NCI-H82 treated with DMSO at 0.1 percent for 48 hours (cell line): ENCODE results near the gene SGCG.

Experiments
- DNase-seq: peaks from one replicate; lab custom pipeline; 2025; ENCODE audit not compliant: unreplicated experiment; lab: John Stamatoyannopoulos, UW

SGCG gene

GRCh38 chr13:23323946-23324709 is 143.3 kb downstream of the SGCG start:
- DNase-seq = no peak

- no peak for DNase-seq
Observed at GRCh38 chr13:23325191-23325590, 144.4 kb downstream of the SGCG start.

- no peak for DNase-seq
Observed at GRCh38 chr13:23330356-23330755, 149.6 kb downstream of the SGCG start.

GRCh38 chr13:23339225-23339624 is 158.4 kb downstream of the SGCG start:
- no peak for DNase-seq

- no peak for DNase-seq
Observed at GRCh38 chr13:23344931-23345595, 164.3 kb downstream of the SGCG start.

- DNase-seq = no peak
Observed at GRCh38 chr13:23347601-23348000, 166.8 kb downstream of the SGCG start.

GRCh38 chr13:23348262-23349127 is 167.7 kb downstream of the SGCG start:
- no peak for DNase-seq

GRCh38 chr13:23349161-23349897 is 168.6 kb downstream of the SGCG start:
- DNase-seq = no peak

- no peak for DNase-seq
Observed at GRCh38 chr13:23350009-23350408, 169.2 kb downstream of the SGCG start.

- DNase-seq = no peak
Observed at GRCh38 chr13:23352161-23352560, 171.4 kb downstream of the SGCG start.

GRCh38 chr13:23354520-23354919 is 173.7 kb downstream of the SGCG start:
- DNase-seq = no peak

GRCh38 chr13:23356368-23356767 is 175.6 kb downstream of the SGCG start:
- DNase-seq = no peak

GRCh38 chr13:23357349-23357748 is 176.6 kb downstream of the SGCG start:
- DNase-seq = no peak

- DNase-seq = no peak
Observed at GRCh38 chr13:23359882-23360281, 179.1 kb downstream of the SGCG start.

- no peak for DNase-seq
Observed at GRCh38 chr13:23365652-23366051, 184.9 kb downstream of the SGCG start.

GRCh38 chr13:23367907-23368306 is 187.1 kb downstream of the SGCG start:
- DNase-seq = no peak

GRCh38 chr13:23372264-23372906 is 191.6 kb downstream of the SGCG start:
- no peak for DNase-seq
